ENCODE data around the gene PDE4D. TPM values are rescaled to one million over a fixed set of nuclear protein-coding genes. Genes with fewer than 3 reads are reported as not detected.

Gene PDE4D
- total RNA-seq, 1 experiment from 2014 or later = 2.1 TPM

GRCh38 chr5:59538750-59539121, 354.8 kb downstream of the PDE4D start:
- Mint-ChIP-seq H3K4me1 (peaks cover 8 to 17% of the 10 kb centered on the region in 2 experiments), H3K4me3 (no peak overlapping the region), H3K27me3 (ENCODE audit: low read depth) (no peaks in the 10 kb centered on the region), H3K9me3 (0 out of 5 replicates have a peak, but pooled peaks cover 0 to 2% of the 10 kb centered on the region in 2 experiments), H3K27ac (no peak overlapping the region), H3K36me3 (ENCODE audit: insufficient read depth in 1 of 3, low read depth in 3 of 3) (no peaks in the 10 kb centered on the region)
- no peaks in the 10 kb centered on the region for H3K27me3 ChIP-seq (ENCODE audit: insufficient read depth, low read length)
- no peak overlapping the region for H2BK5ac ChIP-seq (ENCODE audit: insufficient read length, low read length)
- no peaks in the 10 kb centered on the region for H3K23me2 ChIP-seq (ENCODE audit: insufficient read length, low read depth, low read length, poor library complexity, severe bottlenecking)
- H2AFZ ChIP-seq (ENCODE audit: low read length) = no peak overlapping the region
- no peak overlapping the region for H2BK120ac ChIP-seq (ENCODE audit: low read depth, low read length, poor library complexity, severe bottlenecking)
- TF ChIP-seq CTCF (conservative IDR thresholded peaks at IDR 0.05) = no peak
- H3T11ph ChIP-seq (ENCODE audit: low read length) = no peak overlapping the region
- H3K79me2 ChIP-seq (ENCODE audit: insufficient read depth, low read length) = no peaks in the 10 kb centered on the region
- no peak overlapping the region for H3K23ac ChIP-seq (ENCODE audit: insufficient read length, low read depth, low read length)
- H2AK5ac ChIP-seq (ENCODE audit: insufficient read length, low read length) = no peak overlapping the region
- no peaks in the 10 kb centered on the region for H4K20me1 ChIP-seq (ENCODE audit: control insufficient read depth, insufficient read depth, insufficient read length)
- no peak overlapping the region for H3K14ac ChIP-seq (ENCODE audit: insufficient read depth, low read length)
- H3K9ac ChIP-seq (ENCODE audit: extremely low read depth, insufficient read length, low read length) = no peak overlapping the region
- no peak overlapping the region for H3K18ac ChIP-seq (ENCODE audit: insufficient read length, low read depth, low read length)
- no peak overlapping the region for H3K56ac ChIP-seq (ENCODE audit: insufficient read length, low read depth, low read length)
- no peak overlapping the region for H3K27ac ChIP-seq (ENCODE audit: insufficient read length, low read depth, low read length)
- H2BK12ac ChIP-seq (ENCODE audit: insufficient read length, low read depth, low read length) = no peak overlapping the region
- H3K9me3 ChIP-seq (ENCODE audit: control insufficient read depth, low read depth, low read length) = no peaks in the 10 kb centered on the region
- no peak overlapping the region for H4K91ac ChIP-seq (ENCODE audit: insufficient read length, low read depth, low read length)
- no peaks in the 10 kb centered on the region for H3K79me1 ChIP-seq (ENCODE audit: insufficient read depth, low read depth, low read length, poor library complexity, severe bottlenecking)
- H2BK15ac ChIP-seq (ENCODE audit: low read depth, low read length) = no peak overlapping the region
- no peak overlapping the region for H4K8ac ChIP-seq (replicated peaks; ENCODE audit: insufficient read length, low read depth, low read length)
- no peak overlapping the region for H3K4me2 ChIP-seq (ENCODE audit: insufficient read depth, insufficient read length, low read length)
- no peak for DNase-seq
- no peaks in the 10 kb centered on the region; the same call in 1 of the 2 replicates for H3K4me1 ChIP-seq (ENCODE audit: insufficient read depth, low read length)
- H3K4ac ChIP-seq (ENCODE audit: low read depth, low read length) = no peak overlapping the region
- H2BK20ac ChIP-seq (ENCODE audit: low read depth, low read length, poor library complexity, severe bottlenecking) = no peak overlapping the region
- H4K5ac ChIP-seq (ENCODE audit: insufficient read length, low read depth, low read length) = no peak overlapping the region
